ENCODE measurements around the gene DDX59. TPM values are rescaled to one million over a fixed set of nuclear protein-coding genes. Genes with fewer than 3 reads are reported as not detected.

Gene DDX59
- total and polyA plus RNA-seq, 9 of the 15 experiments (the other 6 are each of a cell fraction or from before 2014, with no cell fraction given), result 8.3 to 30.4 (median 19.8) TPM

- TF ChIP-seq ZNF518B (CRISPR knock-in tag; IDR thresholded peaks at IDR 0.05) (no peak), IFI16 (CRISPR knock-in tag; IDR thresholded peaks at IDR 0.05) (no peak), GMEB1 (CRISPR knock-in tag; IDR thresholded peaks at IDR 0.05) (no peak), CEBPB (tag; IDR thresholded peaks at IDR 0.05) (no peak), ZNF384 (IDR thresholded peaks at IDR 0.05; ENCODE audit: low read depth, low read length) (no peak), FOXP1 (CRISPR knock-in tag; IDR thresholded peaks at IDR 0.05) (no peak), BDP1 (IDR thresholded peaks at IDR 0.05; ENCODE audit: insufficient read depth, insufficient read length) (no peak), ZBTB5 (IDR thresholded peaks at IDR 0.05) (no peak), GTF2B (IDR thresholded peaks at IDR 0.05; ENCODE audit: extremely low read depth, insufficient read length) (no peak), FOXM1 (IDR thresholded peaks at IDR 0.05; ENCODE audit: low read depth) (no peak), FOXM1 (CRISPR knock-in tag; IDR thresholded peaks at IDR 0.05; ENCODE audit: low read depth) (no peak), CEBPZ (IDR thresholded peaks at IDR 0.05; ENCODE audit: borderline replicate concordance, low read depth, low read length) (no peak), BCL6 (CRISPR knock-in tag; IDR thresholded peaks at IDR 0.05) (no peak), DMBX1 (CRISPR knock-in tag; IDR thresholded peaks at IDR 0.05; ENCODE audit: borderline replicate concordance) (0 out of 2 replicates have a peak, but pooled peaks have one; percentile 35), SNRNP70 (optimal IDR thresholded peaks at IDR 0.05; ENCODE audit: low read depth, low read length) (no peak), ZBTB2 (IDR thresholded peaks at IDR 0.05) (no peak)
These were observed 27.2 kb downstream of the DDX59 start (continued) for GRCh38 chr1:200642481-200642880.

Data from K562 (cell line).